Transverse colon (tissue), 4 donors: ENCODE results near the gene MRPS14.

Experiments
- EP300 ChIP-seq: sonication (generic); formaldehyde crosslinking; IDR thresholded peaks from one replicate; pipeline ENCODE4 v1.6.1; 2017; ENCODE audit warnings: antibody characterized with exemption, low read depth
- POLR2A ChIP-seq: fragments of 450-650 bp; IDR thresholded peaks from one replicate; pipeline ENCODE4 v1.6.1; 2016; ENCODE audit warnings: antibody characterized with exemption, mild to moderate bottlenecking, moderate library complexity
- POLR2AphosphoS5 ChIP-seq, 3 donors: sonication (generic); formaldehyde crosslinking; IDR thresholded peaks; one replicate each; pipeline ENCODE4 v1.6.1; 2016; ENCODE audit warnings: antibody characterized with exemption in 3 of 3
- TF ChIP-seq, protein P1 (sequence below), 5 experiments: fragments of 200-600 bp in 3 of 5; fragments of 450-650 bp in 2 of 5; sonication (generic) in 3 of 5; IDR thresholded peaks; 1 replicate in 2 of 5; 2 replicates in 3 of 5; pipeline ENCODE4 v1.5.1; 2016 to 2017; ENCODE audit warnings: antibody characterized with exemption in 5 of 5, inconsistent platforms in 3 of 5, mild to moderate bottlenecking in 2 of 5, moderate library complexity in 1 of 5

DNA sequence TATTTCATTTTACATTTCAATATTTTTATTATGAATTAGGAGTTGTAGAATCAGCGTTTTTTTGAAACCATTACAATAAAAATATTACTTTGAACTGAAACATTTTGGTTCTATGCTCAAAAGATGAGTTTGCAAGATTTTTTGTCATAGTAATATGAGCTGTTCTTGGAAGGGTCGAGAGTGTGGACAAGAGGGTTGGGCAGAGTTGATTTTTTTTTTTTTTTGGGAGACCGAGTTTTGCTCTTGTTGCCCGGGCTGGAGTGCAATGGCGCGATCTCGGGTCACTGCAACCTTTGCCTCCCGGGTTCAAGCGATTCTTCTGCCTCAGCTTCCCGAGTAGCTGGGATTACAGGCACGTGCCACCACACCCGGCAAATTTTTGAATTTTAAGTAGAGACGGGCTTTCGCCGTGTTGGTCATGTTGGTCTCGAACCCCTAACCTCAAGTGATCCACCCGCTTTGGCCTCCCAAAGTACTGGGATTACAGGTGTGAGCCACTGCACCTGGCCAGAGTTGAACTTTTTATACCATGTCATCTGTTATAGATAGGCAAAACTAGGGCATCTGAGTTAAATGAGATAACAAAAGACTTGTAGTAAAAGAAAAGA lies 20.2 kb downstream of the MRPS14 start:
- TF ChIP-seq, protein P1, sequence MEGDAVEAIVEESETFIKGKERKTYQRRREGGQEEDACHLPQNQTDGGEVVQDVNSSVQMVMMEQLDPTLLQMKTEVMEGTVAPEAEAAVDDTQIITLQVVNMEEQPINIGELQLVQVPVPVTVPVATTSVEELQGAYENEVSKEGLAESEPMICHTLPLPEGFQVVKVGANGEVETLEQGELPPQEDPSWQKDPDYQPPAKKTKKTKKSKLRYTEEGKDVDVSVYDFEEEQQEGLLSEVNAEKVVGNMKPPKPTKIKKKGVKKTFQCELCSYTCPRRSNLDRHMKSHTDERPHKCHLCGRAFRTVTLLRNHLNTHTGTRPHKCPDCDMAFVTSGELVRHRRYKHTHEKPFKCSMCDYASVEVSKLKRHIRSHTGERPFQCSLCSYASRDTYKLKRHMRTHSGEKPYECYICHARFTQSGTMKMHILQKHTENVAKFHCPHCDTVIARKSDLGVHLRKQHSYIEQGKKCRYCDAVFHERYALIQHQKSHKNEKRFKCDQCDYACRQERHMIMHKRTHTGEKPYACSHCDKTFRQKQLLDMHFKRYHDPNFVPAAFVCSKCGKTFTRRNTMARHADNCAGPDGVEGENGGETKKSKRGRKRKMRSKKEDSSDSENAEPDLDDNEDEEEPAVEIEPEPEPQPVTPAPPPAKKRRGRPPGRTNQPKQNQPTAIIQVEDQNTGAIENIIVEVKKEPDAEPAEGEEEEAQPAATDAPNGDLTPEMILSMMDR (IDR thresholded peaks at IDR 0.05), result no peak
- TF ChIP-seq POLR2AphosphoS5 (IDR thresholded peaks at IDR 0.05) (no peak), EP300 (no peak), POLR2A (no peak)
